Germinal center (tissue), 1 donor: ENCODE data around the gene PRR32.
"Not testable (repeated sequence)": the region's sequence is repeated elsewhere in the genome, so short reads cannot be mapped to it uniquely, and the experiment has no call there.

Experiments used
- DNase-seq: peaks from one replicate; pipeline ENCODE4 v3.0.0; 2012; ENCODE audit warnings: mixed read lengths, low spot score

Gene PRR32, protein sequence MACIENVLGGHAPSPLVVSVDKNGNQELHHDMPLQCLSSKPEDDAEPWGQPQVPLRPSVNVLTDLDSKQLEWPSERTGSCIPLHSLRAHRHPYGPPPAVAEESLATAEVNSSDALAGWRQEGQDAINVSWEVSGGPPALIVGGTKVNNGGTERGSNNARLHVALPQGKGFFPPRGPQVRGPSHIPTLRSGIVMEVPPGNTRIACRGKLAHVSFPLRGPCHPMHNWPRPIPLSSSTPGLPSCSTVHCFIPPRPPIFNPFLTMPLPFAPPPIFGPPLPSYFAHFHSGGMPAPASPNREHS

DNA sequence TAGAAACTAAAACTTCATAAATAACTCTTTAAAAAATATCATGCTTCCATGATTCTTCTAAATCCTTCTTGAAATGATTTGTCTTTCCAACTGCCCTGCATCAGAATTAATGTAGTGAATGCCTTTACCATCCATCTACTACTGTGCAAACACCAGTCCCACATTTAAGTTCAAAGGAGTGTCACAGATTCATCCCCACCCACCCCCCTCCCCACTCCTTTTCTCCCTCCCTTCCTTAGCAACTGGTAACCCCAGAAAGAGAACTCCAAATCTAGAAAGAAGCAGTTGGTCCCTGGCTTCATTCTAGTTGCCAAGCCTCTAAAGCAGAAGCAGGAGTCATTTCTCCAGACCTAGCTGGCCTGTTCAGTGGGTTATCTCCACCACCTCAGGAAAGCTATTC lies at the start of gene PRR32:
PRR32 (plus strand) TSS at position 301 of the 400 bp plus-strand sequence. CDS start 115 bp downstream, outside the sequence.
- no peak for DNase-seq

DNA sequence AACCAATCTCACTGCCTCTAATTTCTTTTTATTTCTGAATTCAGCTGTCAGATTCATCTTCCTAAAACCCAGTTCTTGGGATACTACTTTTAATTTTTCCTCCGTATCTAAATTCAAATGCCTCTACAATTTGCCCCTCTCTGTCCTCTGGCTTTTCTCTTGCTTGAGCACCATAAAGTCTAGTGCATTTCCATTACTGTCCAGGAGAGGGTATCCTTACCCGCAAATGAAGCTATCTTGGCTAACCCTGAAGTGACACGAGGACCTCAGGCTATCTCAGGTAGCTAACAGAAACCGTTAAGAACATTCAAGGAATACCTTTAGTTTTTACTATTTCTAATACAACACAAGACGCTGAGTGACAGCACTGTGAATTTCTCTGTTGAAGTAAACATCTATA lies 49.4 kb upstream of the PRR32 start:
- no peak for DNase-seq

DNA sequence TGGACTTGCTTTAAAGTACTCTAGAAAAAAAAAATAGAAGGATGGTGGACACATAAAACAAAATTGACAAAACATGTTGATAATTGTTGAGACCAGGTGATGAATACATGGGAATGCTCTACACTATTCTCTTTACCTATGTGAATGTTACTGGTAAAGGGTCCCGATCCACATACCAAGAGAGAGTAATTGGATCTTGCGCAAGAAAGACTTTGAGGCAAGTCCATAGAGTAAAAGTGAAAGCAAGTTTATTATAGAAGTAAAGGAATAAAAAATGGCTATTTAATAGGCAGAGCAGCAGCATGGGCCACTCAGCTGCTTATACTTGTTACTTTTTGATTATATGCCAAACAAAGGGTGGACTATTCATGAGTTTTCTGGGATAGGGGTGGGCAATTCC lies 34.0 kb upstream of the PRR32 start:
- DNase-seq = no peak

DNA sequence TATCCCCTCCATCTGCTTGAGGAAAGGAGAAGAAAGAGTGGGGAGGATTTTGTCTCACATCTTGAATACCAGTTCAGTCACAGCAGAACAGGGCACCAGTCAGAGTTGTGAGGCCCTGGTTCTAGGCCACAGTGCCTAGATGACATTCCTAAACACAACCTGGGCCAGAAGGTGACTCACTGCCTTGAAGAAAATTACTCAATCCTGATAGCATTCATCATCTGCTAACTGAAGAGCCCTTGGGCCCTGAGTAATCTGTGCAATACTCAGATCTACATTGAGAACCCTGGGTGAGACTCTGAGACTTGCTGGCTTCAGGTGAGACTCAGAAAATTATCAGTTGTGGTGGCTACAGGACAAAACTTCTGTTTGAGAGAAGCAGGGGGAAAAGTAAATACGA lies 20.5 kb upstream of the PRR32 start:
- DNase-seq = no peak

DNA sequence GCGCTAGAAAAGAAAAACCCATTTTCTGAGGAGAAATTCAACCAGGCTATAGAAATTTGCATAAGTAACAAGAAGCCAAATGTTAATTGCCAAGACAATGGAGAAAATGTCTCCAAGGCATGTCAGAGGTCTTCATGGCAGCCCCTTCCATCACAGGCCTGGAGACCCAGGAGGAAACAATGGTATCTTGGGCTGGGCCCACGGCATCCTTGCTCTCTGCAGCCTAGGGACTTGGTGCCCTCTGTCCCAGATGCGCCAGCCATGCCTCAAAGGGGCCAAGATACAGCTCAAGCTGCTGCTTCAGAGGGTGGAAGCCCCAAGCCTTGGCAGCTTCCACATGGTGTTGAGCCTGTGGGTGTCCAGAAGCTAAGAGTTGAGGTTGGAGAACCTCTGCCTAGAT lies 12.7 kb upstream of the PRR32 start:
- DNase-seq = not testable (repeated sequence)

DNA sequence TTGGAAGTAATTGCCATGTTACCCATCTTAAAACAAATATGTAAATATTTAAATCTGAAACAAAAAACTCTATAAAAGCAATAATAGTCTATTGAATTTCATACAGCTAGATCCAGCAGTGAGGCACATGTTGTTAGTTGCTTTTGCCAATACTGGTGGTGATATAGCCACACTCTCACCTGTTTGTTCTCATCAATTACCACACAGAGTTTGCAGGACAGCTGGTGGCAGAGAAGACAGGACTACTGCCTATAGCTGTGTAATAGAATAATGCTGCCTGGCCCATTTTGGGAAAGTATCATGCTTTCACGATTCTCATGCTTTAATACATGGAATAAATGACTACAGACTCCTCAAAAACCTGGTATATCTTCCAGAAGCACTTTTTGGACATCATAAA lies 3.7 kb upstream of the PRR32 start:
- DNase-seq = no peak

DNA sequence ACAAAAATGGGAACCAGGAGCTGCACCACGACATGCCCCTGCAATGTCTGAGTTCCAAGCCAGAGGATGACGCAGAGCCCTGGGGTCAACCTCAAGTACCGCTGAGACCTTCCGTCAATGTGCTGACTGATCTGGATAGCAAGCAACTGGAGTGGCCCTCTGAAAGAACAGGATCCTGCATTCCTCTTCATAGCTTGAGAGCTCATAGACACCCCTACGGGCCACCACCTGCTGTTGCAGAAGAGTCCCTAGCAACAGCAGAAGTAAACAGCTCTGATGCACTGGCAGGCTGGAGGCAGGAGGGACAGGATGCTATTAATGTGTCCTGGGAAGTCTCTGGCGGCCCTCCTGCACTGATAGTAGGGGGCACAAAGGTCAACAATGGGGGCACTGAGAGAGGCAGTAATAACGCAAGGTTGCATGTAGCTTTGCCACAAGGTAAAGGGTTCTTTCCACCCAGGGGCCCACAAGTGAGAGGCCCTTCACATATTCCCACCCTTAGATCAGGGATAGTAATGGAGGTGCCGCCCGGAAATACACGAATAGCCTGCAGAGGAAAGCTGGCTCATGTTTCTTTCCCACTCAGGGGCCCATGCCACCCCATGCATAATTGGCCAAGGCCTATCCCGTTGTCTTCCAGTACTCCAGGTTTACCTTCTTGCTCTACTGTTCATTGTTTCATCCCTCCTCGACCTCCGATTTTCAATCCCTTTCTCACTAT lies 1.3 kb downstream of the PRR32 start:
- DNase-seq = no peak

DNA sequence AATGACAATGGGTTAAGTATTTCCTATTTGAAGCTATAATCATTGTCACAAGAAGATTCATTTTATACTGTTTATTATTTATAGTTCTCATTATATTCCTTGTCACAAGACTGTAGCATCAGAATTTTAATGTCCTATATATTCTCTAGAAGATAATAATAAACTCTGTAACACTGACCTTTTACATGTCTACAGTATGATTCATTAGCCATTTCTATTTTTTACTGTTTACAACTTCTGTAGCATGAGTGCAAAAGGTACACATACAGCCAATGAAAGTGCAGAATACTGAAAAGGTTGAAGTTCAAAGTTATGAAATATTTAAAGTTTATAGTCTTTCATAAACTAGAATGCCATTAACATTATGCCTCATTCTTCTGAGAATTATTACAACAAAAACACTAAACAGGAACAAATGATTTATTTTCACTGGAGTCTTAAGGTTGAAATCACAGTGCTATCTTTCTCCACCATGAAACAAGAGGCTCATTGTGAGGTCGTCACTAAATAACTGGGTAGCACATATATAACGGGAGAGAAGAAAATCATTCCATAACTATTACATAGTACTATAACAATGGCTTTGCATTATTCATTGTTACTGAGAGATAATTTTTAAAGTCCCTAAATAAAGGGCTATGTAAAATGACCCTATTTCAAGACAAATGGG lies 4.9 kb downstream of the PRR32 start:
- DNase-seq = no peak

DNA sequence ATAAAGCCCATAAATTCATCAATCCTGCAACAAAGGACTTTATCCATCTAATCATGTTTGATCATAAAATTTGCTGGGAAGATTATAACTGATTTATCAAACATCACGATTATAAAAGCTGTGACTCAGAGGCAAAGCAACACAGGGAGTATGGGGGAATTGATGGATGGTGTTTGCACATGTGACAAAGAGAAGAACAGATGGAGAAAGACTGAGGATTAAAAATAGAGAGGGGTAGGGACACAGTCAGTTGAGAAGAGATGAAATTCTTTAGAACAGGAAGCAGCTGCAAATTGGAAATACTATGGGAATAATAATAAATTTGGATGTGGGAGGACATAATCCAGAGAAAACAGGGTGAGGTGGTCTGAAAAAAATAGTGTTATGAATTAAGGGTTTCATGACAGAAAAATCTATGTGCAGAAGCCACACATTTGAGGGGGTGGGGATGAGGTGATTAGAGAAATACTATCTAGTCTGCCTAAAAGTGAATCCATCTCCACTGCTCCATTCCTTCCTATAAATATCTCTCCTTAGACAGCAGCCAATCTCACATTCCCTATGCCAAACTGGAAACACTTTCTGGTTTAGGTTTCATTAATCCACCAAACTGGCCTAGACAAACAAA lies 6.2 kb downstream of the PRR32 start:
- no peak for DNase-seq

DNA sequence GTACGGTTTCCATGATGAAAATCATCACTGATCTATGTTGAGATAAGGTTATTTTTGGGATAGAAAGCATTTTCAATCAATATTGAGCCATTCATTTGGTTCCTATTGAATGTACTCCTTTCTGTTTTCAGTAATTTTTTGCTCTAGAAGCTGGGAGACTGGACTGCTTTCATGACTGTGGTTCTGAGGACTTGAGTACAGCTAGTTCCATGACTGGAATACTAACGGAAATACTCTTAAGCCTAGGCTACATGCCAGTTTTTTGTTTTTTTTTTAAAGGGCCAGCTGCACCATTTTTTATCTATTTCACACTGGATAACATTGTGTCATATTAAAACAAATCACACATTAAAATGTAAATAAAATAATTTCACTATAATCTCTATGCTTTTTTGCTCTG lies 16.7 kb downstream of the PRR32 start:
- DNase-seq = no peak

DNA sequence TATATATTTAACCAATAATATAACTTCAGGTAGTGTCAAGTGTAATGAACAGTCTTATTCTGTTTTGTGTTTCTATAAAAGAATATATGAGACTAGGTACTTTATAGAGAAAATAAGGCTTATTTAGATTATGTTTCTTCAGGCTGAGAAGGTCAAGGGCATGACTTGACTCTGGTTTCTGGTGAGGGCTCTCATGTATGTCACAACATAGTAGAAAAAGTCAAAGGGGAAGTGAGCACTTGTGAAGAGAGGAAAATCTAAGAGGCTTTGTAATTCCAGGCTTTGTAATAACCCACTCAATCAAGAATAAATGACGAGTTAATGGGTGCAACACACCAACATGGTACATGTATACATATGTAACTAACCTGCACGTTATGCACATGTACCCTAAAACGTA lies 27.6 kb downstream of the PRR32 start:
- no peak for DNase-seq

DNA sequence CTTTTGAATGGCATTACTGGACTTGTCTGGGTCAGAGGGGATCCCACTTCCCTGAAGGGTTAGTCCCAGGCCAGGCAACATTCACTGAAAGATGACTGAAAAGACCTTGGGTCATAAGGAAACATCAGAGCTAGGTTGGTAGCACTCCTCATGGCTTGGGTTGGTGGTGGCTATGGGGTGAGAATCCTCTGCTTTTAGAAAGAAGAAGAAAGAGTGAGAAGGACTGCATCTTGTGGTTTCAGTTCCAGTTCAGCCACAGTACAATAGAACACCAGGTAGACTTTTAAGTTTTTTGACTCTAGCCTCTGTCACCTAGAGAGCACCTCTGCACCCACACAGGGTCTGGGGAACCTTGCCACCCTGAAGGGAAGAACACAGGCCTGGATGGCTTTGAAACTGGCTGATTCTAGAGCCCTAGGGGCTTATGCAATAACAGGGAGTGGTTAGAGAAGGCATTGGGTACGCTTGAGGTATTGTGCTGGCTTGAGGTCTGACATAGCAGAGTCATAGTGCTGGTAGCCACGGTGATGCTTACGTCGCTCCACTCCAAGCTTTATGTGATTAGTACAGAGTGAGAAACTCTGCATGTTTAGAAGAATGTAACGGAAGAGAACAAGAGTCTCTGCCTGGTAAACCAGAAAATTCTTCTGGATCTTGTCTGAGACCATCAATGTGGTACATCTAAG lies 36.5 kb downstream of the PRR32 start:
- no peak for DNase-seq
